IPS DF 19.7 (cell line): Measurements from ENCODE around the gene LY6G5B.
"Not testable (repeated sequence)": the region's sequence is repeated elsewhere in the genome, so short reads cannot be mapped to it uniquely, and the experiment has no call there.

Source experiments
- DNase-seq: peaks from one replicate; pipeline ENCODE4 v3.0.0-alpha.2; 2013; ENCODE audit warnings: low read depth, low spot score

LY6G5B gene

DNA sequence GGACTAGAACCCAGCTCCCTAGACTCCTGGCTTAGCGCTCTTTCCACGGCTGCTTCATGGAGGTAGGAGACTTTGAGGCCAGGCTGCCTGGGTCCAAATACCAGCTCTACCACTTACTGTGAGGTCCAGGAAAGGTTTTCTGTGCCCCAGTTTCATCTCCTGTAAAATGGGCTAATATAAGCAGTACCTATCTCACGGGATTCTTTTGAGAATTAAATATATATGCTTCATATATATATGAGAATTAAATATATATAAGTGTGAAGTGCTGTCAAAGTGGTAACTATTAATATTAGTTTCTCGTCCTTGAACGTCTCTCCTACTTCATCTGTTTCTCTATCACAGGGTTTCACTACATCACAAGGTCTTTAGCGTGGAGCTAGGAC, 21.3 kb downstream of the LY6G5B start:
- no peak for DNase-seq

- DNase-seq: no peak
Measured at GRCh38 chr6:31691564-31692108, 21.9 kb downstream of the LY6G5B start.

DNA sequence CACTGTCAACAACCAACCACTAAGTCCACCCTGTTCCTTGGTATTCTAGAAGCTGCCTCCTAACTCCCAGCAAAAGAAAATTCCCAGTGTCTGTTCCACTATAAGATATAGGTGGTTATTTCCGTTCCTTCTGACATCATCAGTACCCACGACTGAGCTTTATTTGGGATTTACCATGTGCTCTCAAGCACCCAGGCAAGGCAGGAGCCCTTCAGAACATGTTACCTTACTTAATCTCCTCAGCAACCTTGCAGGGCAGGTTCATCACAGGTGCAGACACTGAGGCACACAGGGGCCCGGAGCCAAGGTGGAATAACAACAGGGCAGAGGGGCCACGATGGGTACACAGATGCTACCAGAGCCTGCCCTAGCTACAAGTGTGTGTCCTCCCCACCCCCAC, 22.6 kb downstream of the LY6G5B start:
- no peak for DNase-seq

DNA sequence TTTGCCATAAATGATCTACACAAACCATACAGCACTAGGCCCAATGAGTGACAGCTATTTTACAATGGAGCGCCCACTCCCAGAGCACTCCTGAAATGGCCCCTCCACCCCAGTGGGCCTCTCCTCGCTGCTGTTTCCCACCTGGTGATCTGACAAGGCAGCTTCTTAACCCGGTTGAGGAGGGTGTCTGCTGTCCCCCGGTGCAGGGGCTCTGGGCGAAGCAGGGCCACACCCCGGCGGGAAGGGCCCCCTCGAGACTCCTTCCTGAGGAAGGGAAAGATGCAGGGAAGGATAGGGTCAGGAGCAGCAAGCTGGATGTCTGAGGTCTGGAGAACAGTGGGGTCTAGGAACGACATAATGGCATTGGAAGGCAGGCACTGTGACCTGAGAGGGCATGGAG, 23.1 kb downstream of the LY6G5B start:
- DNase-seq: no peak

- DNase-seq: no peak
Measured at GRCh38 chr6:31693535-31693934, 23.8 kb downstream of the LY6G5B start.

DNA sequence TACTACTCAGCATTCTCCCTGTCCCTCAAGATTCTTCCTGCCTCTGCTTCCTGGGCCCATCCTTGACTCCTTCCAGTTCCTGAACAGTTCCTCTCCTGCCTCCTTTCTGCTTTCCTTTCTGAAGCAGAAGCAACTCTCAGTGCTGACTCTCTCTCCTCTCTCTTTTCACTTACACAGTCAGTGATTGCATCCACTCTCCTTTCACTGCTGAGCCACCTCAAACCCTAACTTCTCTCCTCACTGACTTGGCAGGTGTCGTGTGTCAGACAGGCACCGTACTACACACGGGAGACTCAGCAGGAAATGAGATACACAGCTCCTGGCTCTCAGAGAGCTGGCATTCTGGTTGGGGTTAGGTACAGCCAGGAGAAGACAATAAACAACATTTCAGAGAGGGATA, 27.8 kb downstream of the LY6G5B start:
- DNase-seq: no peak

DNA sequence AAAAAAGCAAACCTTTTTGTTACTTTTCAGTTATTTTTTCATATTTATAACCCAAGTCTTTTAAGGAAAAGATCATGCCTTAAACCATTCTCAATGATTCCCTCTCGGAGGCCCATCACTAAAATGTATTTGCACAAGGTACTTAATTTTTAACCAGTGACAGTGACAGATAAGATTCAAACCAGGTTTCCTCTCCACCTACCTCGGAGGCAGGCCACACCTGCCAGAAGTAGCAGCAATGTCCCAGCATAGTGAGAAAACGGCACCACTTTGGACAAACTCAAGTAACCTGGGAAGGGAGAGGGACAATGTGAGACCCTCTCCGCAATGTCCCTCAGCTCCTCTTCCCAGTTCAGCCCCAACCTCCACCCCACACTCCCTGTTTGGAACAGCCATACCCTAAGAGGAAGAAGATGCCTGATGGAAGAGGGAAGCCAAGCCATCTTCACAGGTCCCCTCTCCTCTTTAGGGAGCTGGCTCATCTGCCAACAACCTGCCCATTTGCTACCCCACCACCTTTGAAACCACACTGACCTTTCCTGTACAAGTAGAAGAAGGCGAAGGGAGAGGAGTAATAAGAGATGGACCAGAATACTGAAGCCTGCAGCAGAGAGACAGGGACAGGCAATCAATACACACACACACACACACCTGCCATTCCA, 31.1 kb downstream of the LY6G5B start:
- DNase-seq: no peak

DNA sequence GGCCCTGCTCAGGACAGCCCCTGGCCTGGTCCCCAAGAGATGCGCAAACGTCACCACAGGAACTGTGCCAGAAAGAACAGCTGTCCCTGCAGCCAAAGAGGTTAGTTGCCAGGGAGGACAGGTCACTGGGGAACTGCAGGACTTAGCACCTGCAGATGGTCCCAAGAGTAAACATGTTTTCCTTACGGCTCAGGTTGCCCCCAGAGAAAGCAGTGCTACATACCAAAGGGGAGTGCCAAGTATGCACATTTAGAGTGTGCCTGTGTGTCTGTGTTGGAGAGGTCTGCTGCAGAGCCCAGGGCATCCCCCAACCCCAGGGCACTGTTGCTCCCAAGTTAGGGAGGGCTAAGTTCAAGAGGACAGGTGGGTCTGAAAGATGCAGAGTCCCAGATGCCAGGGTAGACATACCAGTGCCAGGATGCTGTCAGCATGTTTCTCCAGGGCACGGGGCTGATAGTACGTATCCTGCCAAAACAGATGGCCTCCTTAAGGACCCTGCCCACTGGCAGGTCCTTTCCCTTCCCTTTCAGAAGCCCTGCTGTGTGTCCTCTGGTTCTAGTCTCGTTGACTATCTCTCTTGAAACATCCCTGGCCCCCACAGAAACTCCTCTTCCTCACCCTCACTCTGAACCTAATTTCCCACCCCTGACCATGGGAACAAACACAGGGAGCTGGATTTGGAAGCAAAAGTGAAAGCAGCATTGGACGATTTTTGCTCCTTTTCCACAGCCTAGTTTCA, 32.1 kb downstream of the LY6G5B start:
- no peak for DNase-seq

DNA sequence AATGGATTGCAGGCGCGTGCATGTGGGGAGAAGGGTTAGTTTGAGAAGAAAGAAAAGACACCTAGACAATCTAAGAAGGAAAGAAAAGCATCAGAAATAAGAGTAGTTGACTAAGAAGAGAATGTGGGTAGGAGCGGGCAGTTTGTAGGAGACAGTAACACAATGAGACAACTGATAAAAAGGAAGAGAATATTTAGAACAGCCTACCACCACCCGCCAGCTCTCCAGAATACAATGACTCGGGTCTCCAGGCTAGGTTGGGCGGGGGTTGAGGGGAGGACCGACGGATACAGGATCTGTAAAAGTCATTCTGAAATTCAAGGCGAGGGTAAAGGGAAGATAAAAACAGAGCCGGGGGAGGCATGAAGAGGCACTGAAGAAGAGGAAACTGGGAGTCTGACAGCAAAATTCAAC, 32.6 kb downstream of the LY6G5B start:
- DNase-seq: no peak

DNA sequence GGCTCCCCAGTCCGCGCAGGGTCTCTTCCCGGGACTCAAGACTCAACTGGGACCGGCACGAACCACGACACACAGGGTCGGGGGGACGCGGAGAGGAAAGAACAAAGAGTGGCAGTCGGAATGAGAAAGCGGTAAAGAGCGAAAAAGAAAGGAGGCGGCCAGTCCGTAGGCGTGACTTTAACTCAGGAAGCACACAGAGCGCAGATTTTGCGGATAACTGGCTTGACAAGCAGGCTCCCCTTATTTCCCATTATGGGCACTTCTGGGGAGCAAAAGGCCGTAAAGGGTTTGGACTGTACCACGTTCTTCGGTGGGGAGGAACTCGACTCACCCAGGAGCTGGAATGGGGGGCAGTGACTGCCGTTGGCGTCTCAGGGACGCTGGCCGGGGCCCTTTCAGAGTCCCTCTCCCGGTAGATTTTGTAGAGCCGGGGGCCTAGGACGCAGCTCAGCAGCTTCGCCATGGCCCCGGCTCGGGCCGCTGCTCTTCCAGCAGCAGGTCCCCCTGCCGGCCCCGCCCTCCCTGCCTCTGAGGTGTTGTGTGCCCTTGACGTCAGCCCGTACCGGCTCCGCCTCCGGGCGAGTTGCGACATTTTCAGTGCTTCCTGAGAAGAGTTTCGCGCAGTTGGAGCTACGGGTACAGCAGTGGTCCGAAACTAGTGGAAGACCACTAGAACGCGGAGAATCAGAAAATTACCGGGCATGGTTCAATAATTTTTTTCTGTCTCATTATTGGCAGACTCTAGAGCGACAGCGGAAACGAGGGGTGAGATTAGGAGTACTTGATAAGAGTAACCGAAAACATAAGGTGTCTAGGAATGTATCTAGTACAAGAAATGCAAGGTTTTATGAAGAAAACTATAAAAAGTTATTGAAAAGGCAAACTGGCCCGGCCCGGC, 33.3 kb downstream of the LY6G5B start, which contains the start of gene ABHD16A:
Gene ABHD16A, minus strand, starts transcription at position 506 of the 898 bp plus-strand sequence. Its CDS starts 43 bp downstream, at position 463.
- DNase-seq: peak; percentile 95

GRCh38 chr6:31705931-31706330, 36.2 kb downstream of the LY6G5B start:
- no peak for DNase-seq

DNA sequence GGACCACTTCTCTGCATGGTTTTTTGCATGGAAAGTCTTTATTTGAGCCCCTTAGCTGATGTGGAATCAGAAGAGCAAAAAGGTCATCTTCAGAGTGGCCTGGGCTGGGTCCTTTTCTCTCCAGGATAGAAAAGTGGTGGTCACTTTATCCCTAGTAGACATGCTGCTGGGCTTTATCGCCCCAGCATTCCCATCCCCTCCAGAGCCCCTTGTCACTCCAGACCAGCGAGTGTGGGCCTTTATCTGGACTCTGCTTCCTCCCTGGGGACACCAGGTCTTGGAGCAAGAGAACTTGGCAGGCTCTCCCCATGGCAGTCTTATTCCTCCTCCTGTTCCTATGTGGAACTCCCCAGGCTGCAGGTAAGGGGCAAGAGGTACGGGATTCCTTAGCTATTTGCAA, 36.8 kb downstream of the LY6G5B start, which contains the start of gene LY6G6F:
Gene LY6G6F, plus strand, starts transcription at position 268 of the 400 bp plus-strand sequence. Its CDS starts 41 bp downstream, at position 309.
- no peak for DNase-seq

DNA sequence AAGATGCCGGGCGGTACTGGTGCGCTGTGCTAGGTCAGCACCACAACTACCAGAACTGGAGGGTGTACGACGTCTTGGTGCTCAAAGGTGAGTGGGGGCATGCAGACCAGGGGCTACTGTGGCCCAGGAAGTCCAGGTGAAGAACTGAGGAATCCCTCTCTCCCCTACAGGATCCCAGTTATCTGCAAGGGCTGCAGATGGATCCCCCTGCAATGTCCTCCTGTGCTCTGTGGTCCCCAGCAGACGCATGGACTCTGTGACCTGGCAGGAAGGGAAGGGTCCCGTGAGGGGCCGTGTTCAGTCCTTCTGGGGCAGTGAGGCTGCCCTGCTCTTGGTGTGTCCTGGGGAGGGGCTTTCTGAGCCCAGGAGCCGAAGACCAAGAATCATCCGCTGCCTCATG, 37.9 kb downstream of the LY6G5B start:
- no peak for DNase-seq

- DNase-seq: no peak
Measured at GRCh38 chr6:31708224-31708623, 38.4 kb downstream of the LY6G5B start.

- DNase-seq: not testable (repeated sequence)
Measured at GRCh38 chr6:31709157-31709556, 39.4 kb downstream of the LY6G5B start.

GRCh38 chr6:31710523-31711219, 40.9 kb downstream of the LY6G5B start:
- no peak for DNase-seq

- DNase-seq: no peak
Measured at GRCh38 chr6:31711233-31711632, 41.5 kb downstream of the LY6G5B start.

GRCh38 chr6:31712296-31712695, 42.5 kb downstream of the LY6G5B start:
- no peak for DNase-seq

DNA sequence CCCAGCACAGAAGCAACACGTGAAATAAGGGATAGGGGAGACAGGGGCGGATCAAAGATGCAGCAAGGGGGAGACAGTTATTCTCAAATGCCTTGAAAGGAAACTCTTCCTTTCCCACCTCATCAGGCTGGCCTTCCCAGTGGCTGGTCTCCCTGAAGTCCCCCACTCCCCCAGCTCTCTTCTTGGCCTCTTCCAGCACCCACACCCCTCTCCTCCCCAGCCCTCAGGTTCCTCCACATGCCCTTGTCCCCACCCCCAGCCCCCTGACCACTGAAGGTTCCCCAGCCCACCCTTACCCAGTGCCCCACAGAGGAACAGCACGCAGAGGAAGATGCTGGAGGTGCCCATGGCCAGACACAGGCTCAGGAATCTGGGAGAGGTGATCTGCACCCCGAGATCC, 43.7 kb downstream of the LY6G5B start:
- DNase-seq: no peak

DNA sequence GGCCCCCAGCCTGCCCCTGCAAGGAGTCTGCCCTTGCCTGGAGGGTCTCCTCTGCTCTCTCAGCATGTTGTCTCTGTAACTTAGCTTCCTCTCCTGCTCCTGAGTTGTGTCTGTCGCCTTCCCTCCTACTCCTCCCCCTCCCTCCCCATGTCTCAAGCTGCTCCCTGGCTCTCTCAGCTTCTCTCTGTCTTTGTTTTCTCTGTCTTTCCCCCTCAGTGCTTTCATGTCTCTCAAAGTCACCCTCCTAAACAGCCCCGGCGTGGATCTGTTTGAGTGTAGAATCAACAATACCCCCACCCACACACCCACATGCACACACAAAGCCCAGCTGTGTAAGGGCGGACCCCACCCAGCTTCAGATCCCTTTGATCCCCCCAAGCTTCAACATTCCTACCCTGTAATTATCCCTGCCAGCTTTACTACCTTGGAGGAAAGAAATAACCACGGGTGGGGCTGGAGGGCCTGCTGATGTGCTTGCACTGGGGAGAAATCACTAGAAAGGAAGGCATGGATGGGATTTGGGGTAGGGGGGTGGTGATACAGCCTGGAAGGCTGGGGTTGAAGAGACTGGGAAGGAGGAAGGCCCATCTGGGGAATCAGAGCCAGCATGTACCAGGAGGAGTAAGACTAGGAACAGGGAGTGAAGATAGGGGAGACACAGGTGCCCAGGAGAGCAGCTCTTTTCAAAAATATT, 44.4 kb downstream of the LY6G5B start:
- DNase-seq: no peak
